GM19397 (cell line): Measurements from ENCODE around the gene CCNY.

Experiments used
- ATAC-seq: cut with Tn5 transposase; IDR thresholded peaks from one replicate; pipeline ENCODE4 v1.9.1; 2021; ENCODE audit warnings: mild to moderate bottlenecking, moderate library complexity; ENCODE audit not compliant: unreplicated experiment

Gene CCNY

GRCh38 chr10:35423505-35424306 lies 87.4 kb downstream of the CCNY start:
- ATAC-seq, result no peak

- ATAC-seq, result no peak
These were observed 88.5 kb downstream of the CCNY start for GRCh38 chr10:35424680-35425285.

- ATAC-seq, result no peak
These were observed 89.3 kb downstream of the CCNY start for GRCh38 chr10:35425595-35425994.

GRCh38 chr10:35426657-35427056 lies 90.3 kb downstream of the CCNY start:
- no peak for ATAC-seq

GRCh38 chr10:35427543-35427942 lies 91.2 kb downstream of the CCNY start:
- no peak for ATAC-seq

GRCh38 chr10:35428521-35428920 lies 92.2 kb downstream of the CCNY start:
- no peak for ATAC-seq

- ATAC-seq, result no peak
These were observed 96.6 kb downstream of the CCNY start for GRCh38 chr10:35432781-35433338.

GRCh38 chr10:35433851-35434426 lies 97.6 kb downstream of the CCNY start:
- ATAC-seq, result no peak

GRCh38 chr10:35434533-35434932 lies 98.2 kb downstream of the CCNY start:
- ATAC-seq, result no peak

- ATAC-seq, result no peak
These were observed 99.5 kb downstream of the CCNY start for GRCh38 chr10:35435824-35436223.

- no peak for ATAC-seq
These were observed 101.5 kb downstream of the CCNY start for GRCh38 chr10:35437829-35438228.

- ATAC-seq, result no peak
These were observed 102.6 kb downstream of the CCNY start for GRCh38 chr10:35438718-35439571.

- ATAC-seq, result no peak
These were observed 103.7 kb downstream of the CCNY start for GRCh38 chr10:35440016-35440415.

- ATAC-seq, result no peak
These were observed 105.7 kb downstream of the CCNY start for GRCh38 chr10:35442028-35442427.

- no peak for ATAC-seq
These were observed 106.3 kb downstream of the CCNY start for GRCh38 chr10:35442592-35442991.

- ATAC-seq, result no peak
These were observed 107.5 kb downstream of the CCNY start for GRCh38 chr10:35443858-35444257.

- no peak for ATAC-seq
These were observed 109.0 kb downstream of the CCNY start for GRCh38 chr10:35445150-35445884.

GRCh38 chr10:35446439-35446838 lies 110.1 kb downstream of the CCNY start:
- no peak for ATAC-seq

- no peak for ATAC-seq
These were observed 111.5 kb downstream of the CCNY start for GRCh38 chr10:35447693-35448407.
